ENCODE measurements around the gene SLC9A5. TPM values are rescaled to one million over a fixed set of nuclear protein-coding genes. Genes with fewer than 3 reads are reported as not detected.

Gene SLC9A5
- total and polyA plus RNA-seq, 9 of the 15 experiments (the other 6 are each of a cell fraction or from before 2014, with no cell fraction given) = 0.06 to 3.1 (median 1.2) TPM

- TF ChIP-seq ZBTB9 (CRISPR knock-in tag; IDR thresholded peaks at IDR 0.05) (no peak), MTA1 (IDR thresholded peaks at IDR 0.05; ENCODE audit: borderline replicate concordance) (peak; percentile 49; the same call in 1 of the 2 replicates), MEF2D (tag; conservative IDR thresholded peaks at IDR 0.05; ENCODE audit: low read depth) (no peak; the same call in 1 of the 2 replicates), BCL6 (CRISPR knock-in tag; IDR thresholded peaks at IDR 0.05) (no peak), SPI1 (IDR thresholded peaks at IDR 0.05; ENCODE audit: borderline replicate concordance, low read depth, low read length) (no peak), MBD1 (CRISPR knock-in tag; IDR thresholded peaks at IDR 0.05) (no peak), ZNF384 (IDR thresholded peaks at IDR 0.05; ENCODE audit: low read depth, low read length) (no peak), TSHZ1 (CRISPR knock-in tag; IDR thresholded peaks at IDR 0.05) (no peak), KLF10 (CRISPR knock-in tag; IDR thresholded peaks at IDR 0.05) (no peak), NFE2L1 (tag; IDR thresholded peaks at IDR 0.05; ENCODE audit: borderline replicate concordance, low read depth) (peak; percentile 25; the same call in 1 of the 2 replicates), RFX7 (CRISPR knock-in tag; IDR thresholded peaks at IDR 0.05) (no peak), MTF1 (CRISPR knock-in tag; IDR thresholded peaks at IDR 0.05; ENCODE audit: borderline replicate concordance) (no peak), BRD4 (IDR thresholded peaks at IDR 0.05) (no peak)
Measured at GRCh38 chr16:67241008-67241900, 7.5 kb upstream of the SLC9A5 start (continued).

All from K562 (cell line).